ENCODE data around the gene LRRC3. TPM values are rescaled to one million over a fixed set of nuclear protein-coding genes. Genes with fewer than 3 reads are reported as not detected.

The LRRC3 gene
- total and polyA plus RNA-seq, 2 of the 4 experiments (the other 2 are of a cell fraction): under 0.01 to 0.38 TPM

DNA sequence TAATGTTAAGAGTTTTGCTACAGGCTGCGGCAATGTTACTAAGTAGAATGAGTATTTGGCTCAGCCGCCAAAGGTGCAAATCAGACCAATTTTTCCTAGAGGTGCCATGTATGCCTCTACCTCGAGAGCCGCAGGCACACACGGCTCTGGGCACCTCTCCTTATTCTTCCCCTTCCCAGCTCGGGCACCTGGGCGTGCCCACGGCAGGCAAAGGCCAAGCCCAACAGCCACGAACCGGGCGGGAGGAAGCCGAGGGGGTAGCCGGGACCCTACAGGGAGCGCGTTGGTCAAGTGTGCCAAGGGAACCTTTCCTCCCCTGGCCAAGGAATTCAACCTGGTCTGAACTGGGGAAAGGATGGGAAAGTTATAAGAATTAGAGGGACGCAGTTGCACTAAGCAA lies 31.0 kb downstream of the LRRC3 start:
- CTCF ChIA-PET: no interaction called here
- dilution Hi-C loops (cut with HindIII; ENCODE audit: low sequenced_read_pairs, unreplicated experiment) (no loop called here), in situ Hi-C loops (cut with MboI; ENCODE audit: low sequenced_read_pairs) (no loop called here), intact Hi-C loops (cut with micrococcal nuclease) (loop anchor here (10.0 kb wide), 1 partner anchor 152 kb away; the partner anchor contains the start of gene CFAP410)
- no peak overlapping the region for H3K18ac ChIP-seq (ENCODE audit: low read depth, low read length)
- no peaks in the 10 kb centered on the region for H4K20me1 ChIP-seq (ENCODE audit: insufficient read depth, low read length)
- no peak overlapping the region for H2AK5ac ChIP-seq (ENCODE audit: low read depth, low read length)
- H2BK15ac ChIP-seq (ENCODE audit: low read depth, low read length): no peak overlapping the region
- no peak overlapping the region for H2AK9ac ChIP-seq (replicated peaks; ENCODE audit: low read depth, low read length, poor library complexity)
- H3K4me3 ChIP-seq (ENCODE audit: insufficient read depth, low read depth, low read length): no peak overlapping the region
- 74% methylated on average over 4 of the region's 16 CpGs; no CpG with 5 or more reads in 1 of the 2 experiments for WGBS, 2 experiments (ENCODE audit: extremely low coverage in 2 of 2, insufficient read length in 1 of 2)
- POLR2A ChIA-PET (ENCODE audit: unreplicated experiment): no interaction called here
- H3K9me1 ChIP-seq (ENCODE audit: insufficient read depth, low read length): no peaks in the 10 kb centered on the region
- no peak for TF ChIP-seq BHLHE40 (IDR thresholded peaks at IDR 0.05; ENCODE audit: low read depth, low read length)
- no peak for TF ChIP-seq CEBPB (IDR thresholded peaks at IDR 0.05; ENCODE audit: low read depth, low read length)
- no peak for TF ChIP-seq RFX5 (IDR thresholded peaks at IDR 0.05; ENCODE audit: low read depth, low read length)
- no peak for TF ChIP-seq MAZ (IDR thresholded peaks at IDR 0.05; ENCODE audit: borderline replicate concordance, low read depth, low read length)
- no peak for TF ChIP-seq MAFK (IDR thresholded peaks at IDR 0.05; ENCODE audit: low read depth, low read length)
- TF ChIP-seq, protein P1, sequence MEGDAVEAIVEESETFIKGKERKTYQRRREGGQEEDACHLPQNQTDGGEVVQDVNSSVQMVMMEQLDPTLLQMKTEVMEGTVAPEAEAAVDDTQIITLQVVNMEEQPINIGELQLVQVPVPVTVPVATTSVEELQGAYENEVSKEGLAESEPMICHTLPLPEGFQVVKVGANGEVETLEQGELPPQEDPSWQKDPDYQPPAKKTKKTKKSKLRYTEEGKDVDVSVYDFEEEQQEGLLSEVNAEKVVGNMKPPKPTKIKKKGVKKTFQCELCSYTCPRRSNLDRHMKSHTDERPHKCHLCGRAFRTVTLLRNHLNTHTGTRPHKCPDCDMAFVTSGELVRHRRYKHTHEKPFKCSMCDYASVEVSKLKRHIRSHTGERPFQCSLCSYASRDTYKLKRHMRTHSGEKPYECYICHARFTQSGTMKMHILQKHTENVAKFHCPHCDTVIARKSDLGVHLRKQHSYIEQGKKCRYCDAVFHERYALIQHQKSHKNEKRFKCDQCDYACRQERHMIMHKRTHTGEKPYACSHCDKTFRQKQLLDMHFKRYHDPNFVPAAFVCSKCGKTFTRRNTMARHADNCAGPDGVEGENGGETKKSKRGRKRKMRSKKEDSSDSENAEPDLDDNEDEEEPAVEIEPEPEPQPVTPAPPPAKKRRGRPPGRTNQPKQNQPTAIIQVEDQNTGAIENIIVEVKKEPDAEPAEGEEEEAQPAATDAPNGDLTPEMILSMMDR (conservative IDR thresholded peaks at IDR 0.05; ENCODE audit: low read depth, low read length): no peak
- no peak for TF ChIP-seq FOS (IDR thresholded peaks at IDR 0.05; ENCODE audit: low read depth, low read length)
- TF ChIP-seq CHD1 (IDR thresholded peaks at IDR 0.05; ENCODE audit: low read depth, low read length): no peak
- no peak for TF ChIP-seq NFE2L2 (IDR thresholded peaks at IDR 0.05; ENCODE audit: low read depth, low read length)
- TF ChIP-seq MXI1 (IDR thresholded peaks at IDR 0.05; ENCODE audit: borderline replicate concordance, low read depth, low read length): no peak
- TF ChIP-seq SMC3 (IDR thresholded peaks at IDR 0.05; ENCODE audit: low read depth, low read length): no peak
- TF ChIP-seq, protein P2, sequence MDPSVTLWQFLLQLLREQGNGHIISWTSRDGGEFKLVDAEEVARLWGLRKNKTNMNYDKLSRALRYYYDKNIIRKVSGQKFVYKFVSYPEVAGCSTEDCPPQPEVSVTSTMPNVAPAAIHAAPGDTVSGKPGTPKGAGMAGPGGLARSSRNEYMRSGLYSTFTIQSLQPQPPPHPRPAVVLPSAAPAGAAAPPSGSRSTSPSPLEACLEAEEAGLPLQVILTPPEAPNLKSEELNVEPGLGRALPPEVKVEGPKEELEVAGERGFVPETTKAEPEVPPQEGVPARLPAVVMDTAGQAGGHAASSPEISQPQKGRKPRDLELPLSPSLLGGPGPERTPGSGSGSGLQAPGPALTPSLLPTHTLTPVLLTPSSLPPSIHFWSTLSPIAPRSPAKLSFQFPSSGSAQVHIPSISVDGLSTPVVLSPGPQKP (IDR thresholded peaks at IDR 0.05; ENCODE audit: borderline replicate concordance, low read depth, low read length): no peak
- TF ChIP-seq, protein P3, sequence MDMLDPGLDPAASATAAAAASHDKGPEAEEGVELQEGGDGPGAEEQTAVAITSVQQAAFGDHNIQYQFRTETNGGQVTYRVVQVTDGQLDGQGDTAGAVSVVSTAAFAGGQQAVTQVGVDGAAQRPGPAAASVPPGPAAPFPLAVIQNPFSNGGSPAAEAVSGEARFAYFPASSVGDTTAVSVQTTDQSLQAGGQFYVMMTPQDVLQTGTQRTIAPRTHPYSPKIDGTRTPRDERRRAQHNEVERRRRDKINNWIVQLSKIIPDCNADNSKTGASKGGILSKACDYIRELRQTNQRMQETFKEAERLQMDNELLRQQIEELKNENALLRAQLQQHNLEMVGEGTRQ (IDR thresholded peaks at IDR 0.05; ENCODE audit: low read depth, low read length): no peak
- TF ChIP-seq RAD21 (IDR thresholded peaks at IDR 0.05; ENCODE audit: low read length): no peak
- no peak for TF ChIP-seq RCOR1 (IDR thresholded peaks at IDR 0.05; ENCODE audit: insufficient replicate concordance, low read length)
- no peak for TF ChIP-seq POLR2A (IDR thresholded peaks at IDR 0.05; ENCODE audit: low read depth, low read length)
- BruUV-seq (replicated peaks): no TSS peak
- no peak overlapping the region for H3K9ac ChIP-seq (ENCODE audit: low read depth, low read length)
- H2BK20ac ChIP-seq (ENCODE audit: low read depth, low read length): no peak overlapping the region
- no peak overlapping the region for H2BK5ac ChIP-seq (ENCODE audit: low read depth, low read length, poor library complexity, severe bottlenecking)
- ATAC-seq (ENCODE audit: low read depth) (no peak), DNase-seq (no peak)
- no peak overlapping the region for H2AFZ ChIP-seq (replicated peaks; ENCODE audit: low read length, poor library complexity)
- peaks cover 8% of the 10 kb centered on the region for H3K27me3 ChIP-seq (ENCODE audit: control insufficient read depth, insufficient read depth, low read length)
- no peaks in the 10 kb centered on the region for H3K4me1 ChIP-seq (ENCODE audit: control insufficient read depth, insufficient read depth, low read length)
- H2BK120ac ChIP-seq (ENCODE audit: low read depth, low read length): no peak overlapping the region
- H3K27ac ChIP-seq (ENCODE audit: insufficient read depth, low read length): no peak overlapping the region
- H3K36me3 ChIP-seq (ENCODE audit: control insufficient read depth, insufficient read depth, low read length): no peaks in the 10 kb centered on the region
- no peak overlapping the region for H4K5ac ChIP-seq (ENCODE audit: low read depth, low read length)
- H4K8ac ChIP-seq (ENCODE audit: low read depth in 2 of 2, low read length in 2 of 2): no peak overlapping the region
- no peak overlapping the region for H4K91ac ChIP-seq (ENCODE audit: insufficient read depth, low read depth, low read length)
- H3K9me3 ChIP-seq (ENCODE audit: control insufficient read depth, insufficient read depth, low read length): no peaks in the 10 kb centered on the region
- no peak overlapping the region for H3K23ac ChIP-seq (ENCODE audit: low read depth, low read length)
- no peak overlapping the region for H3K4me2 ChIP-seq (ENCODE audit: low read depth, low read length)
- no peaks in the 10 kb centered on the region for H3K79me1 ChIP-seq (ENCODE audit: low read depth in 1 of 2, low read length in 2 of 2)
- no peak overlapping the region for H3K4ac ChIP-seq (ENCODE audit: low read depth, low read length)
- no peak overlapping the region for H3K56ac ChIP-seq (ENCODE audit: extremely low read depth, insufficient read depth, low read length)
- H3K14ac ChIP-seq (replicated peaks; ENCODE audit: low read depth, low read length): no peak overlapping the region

Measured in IMR-90 (cell line).